ENCODE measurements around the gene ANTXR2.

The ANTXR2 gene

GRCh38 chr4:79979785-79980437, 93.1 kb downstream of the ANTXR2 start:
- DNase-seq: no peak

DNA sequence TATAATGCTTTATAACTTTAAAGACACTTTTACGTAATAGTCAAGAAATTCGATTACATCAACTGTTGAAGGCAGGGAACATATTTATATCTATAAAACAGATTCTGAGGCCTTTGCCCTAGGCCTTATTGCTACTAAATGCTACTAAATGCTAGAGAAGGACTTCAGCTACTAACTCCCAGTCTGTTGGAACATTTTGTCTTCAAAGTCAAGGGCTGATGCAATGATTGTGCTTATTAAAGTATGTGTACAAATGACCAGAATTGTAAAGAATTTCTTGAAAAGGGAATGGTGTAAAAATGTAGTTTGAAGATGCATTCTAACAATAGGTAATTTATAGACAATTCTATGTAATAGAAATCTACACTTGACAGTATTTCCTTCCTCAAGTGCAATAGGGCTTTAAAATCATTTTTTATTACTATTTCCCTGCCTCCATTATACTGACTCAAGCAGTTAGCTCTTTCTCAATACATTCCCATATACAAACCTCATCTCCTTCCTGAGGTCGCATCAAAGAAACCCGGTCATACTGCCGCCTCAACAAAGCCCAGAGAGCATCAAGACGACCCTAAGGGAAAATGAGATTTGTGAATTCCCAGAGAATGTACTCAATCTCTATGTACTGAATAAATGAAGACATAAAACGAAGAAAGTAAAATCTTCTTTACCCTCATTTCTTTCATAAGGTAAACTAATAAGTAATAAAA, 95.7 kb downstream of the ANTXR2 start:
- no peak for DNase-seq

GRCh38 chr4:79964400-79965211, 108.4 kb downstream of the ANTXR2 start:
- no peak for DNase-seq

- DNase-seq: no peak
Measured at GRCh38 chr4:79964020-79964399, 109.0 kb downstream of the ANTXR2 start.

DNA sequence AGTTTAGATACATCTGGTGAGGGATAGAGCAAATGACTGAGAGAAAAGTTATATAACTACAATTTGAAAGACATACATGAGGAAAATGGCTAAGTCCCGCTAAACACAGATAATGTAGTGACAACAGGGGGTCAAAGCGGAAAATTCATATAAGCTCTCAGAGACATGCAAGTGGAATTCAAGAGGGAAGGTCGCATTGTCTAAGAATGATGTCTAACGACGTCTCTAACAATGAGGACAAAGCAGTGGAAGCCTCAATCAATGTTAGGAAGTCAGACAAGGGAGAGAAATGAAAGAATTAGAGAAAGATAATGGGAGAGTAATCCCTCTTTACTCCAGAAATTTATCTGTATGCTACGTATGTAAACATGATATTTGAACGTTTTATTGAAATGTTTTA, 113.4 kb downstream of the ANTXR2 start:
- no peak for DNase-seq

DNA sequence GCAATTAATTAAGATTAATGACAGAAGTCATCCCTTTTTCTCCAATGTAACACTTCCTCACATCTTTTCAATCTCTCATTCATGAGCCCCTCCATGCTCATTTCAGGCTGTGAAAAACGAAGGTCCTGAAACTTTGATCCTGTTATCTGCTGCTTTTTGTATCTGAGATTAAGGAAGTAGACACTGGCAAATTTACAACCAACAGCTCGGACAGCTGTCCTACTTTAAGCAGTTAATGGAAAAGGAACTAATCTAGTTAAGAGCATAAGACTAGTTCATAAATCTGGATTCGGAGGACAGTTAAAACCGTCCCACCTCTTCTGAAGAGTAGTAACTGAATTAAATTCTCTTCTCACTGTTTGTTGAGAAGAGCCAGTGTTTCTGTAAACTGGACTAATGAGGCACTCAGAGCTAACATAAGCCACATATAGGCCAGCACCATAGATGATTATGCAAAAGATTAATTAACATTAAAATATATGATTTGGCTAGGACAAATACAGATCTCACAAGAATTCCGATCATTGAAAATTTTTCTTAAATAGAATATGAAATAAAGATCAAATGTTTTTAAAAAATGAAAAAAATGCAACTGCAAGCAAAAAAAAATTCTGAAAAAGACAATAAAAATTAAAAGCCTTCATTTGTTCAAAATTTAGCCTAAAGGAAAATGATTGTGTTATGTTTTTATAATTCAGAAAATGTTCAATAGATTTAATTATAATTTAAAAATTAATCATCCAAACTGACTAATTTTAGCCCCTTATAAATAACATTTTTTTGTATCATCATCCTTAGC, 114.4 kb downstream of the ANTXR2 start:
- no peak for DNase-seq

DNA sequence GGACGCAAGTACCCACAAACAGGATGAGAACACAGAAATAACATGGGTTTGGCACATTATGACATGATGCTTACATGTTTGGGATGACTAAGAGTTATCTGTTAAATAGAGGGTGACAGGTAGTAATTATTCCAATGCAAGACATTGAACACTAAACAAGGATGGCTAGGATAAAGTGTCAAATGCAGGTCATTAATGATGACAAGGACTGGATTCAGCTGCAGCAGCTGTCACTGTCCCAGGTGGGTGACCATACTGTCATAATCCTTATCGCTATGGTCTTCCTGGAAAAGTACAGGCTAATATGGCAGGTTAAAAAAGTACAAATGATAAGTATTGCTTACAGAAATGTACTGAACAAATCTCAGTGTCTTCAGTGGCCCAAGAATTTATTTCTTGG, 123.9 kb downstream of the ANTXR2 start:
- no peak for DNase-seq

- DNase-seq: no peak
Measured at GRCh38 chr4:79948739-79949138, 124.3 kb downstream of the ANTXR2 start.

DNA sequence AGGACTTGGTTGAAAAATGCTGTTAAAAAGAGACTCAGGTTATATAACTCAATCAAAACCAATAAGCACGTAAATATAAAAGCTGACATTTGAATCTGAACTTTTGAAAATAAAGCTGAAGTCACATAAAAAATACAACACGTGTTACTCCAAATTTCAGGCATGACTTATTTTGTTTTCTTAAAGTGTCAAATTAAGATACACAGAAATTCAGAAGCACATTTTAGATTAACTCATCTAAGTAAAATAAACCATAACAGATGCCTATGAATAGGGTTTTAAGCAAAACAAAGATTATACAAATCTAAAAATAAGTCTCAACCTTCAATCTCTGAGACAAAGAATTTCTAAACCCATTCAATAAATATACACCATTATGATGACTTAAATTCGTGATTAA, 124.8 kb downstream of the ANTXR2 start:
- DNase-seq: no peak

DNA sequence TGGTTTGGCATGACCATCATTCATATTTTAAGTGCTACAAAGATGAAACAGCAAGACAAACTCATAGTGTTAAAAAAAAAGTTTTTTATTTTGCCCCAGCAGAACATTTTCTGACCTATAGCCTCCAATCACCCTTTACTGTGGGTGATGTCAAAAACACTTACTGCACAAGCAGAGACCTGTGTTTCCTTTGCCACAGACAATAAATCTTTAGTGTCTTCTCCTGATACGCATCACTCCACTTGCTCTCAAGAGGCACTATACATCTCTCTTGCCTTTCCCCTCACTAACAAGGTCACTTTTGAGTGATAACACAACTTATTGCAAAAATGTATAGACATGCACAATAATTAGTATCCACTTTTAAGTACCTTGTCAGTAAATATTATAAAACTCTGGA, 125.6 kb downstream of the ANTXR2 start:
- DNase-seq: no peak

DNA sequence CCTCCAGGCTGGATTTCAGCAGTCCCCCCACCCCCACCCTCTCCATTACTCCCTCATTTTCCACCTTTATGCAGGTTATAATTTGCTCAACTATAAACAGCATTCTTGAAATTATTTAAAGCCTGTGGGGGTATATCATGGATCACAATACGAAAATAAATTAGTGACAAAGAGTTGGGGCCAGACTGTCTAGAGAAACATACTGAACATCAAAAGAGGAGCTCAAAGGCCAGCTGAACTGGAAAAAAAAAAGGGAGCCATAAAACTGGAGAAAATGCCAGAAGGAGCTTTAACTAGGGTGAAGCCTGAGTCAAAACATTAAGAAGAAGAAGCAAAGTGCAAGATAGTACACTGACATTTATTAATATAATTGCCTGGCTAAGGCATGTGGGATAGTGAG, 137.8 kb downstream of the ANTXR2 start:
- DNase-seq: no peak

DNA sequence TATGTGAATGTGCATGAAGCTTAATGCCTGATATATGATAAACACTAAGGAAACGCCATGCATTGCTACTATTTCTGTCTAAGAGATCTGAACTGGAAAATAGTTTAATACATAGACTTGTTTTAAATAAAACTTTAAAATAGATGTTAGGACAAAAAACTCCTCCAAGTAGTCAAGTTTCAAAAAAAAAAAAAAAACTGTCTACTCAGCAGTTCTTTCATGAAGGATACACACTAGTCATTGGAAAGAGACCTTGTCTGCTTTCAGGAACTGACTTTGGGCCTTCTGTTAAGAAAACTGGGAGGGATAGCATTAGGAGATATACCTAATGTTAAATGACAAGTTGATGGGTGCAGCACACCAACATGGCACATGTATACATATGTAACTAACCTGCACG, 138.4 kb downstream of the ANTXR2 start:
- DNase-seq: no peak

- DNase-seq: no peak
Measured at GRCh38 chr4:79927931-79928330, 145.1 kb downstream of the ANTXR2 start.

- DNase-seq: no peak
Measured at GRCh38 chr4:79923281-79923680, 149.7 kb downstream of the ANTXR2 start.

DNA sequence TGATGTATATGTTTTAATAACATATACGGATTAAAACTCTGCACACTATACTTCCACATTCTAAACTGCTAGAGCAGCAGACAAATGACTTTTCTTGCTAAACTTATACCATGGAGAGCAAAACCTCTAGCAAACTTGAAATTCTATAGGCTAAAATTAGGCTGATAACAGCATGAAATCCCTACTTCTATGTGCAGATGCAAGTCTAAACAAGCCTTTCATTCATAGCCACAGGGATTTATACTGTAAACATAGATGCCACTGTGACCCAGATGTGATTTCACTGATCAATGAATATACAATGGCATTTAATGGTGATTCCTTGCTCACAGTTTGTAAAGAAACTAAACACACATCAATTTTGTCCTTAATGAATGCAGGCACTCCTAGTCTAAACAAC, 151.0 kb downstream of the ANTXR2 start:
- no peak for DNase-seq

DNA sequence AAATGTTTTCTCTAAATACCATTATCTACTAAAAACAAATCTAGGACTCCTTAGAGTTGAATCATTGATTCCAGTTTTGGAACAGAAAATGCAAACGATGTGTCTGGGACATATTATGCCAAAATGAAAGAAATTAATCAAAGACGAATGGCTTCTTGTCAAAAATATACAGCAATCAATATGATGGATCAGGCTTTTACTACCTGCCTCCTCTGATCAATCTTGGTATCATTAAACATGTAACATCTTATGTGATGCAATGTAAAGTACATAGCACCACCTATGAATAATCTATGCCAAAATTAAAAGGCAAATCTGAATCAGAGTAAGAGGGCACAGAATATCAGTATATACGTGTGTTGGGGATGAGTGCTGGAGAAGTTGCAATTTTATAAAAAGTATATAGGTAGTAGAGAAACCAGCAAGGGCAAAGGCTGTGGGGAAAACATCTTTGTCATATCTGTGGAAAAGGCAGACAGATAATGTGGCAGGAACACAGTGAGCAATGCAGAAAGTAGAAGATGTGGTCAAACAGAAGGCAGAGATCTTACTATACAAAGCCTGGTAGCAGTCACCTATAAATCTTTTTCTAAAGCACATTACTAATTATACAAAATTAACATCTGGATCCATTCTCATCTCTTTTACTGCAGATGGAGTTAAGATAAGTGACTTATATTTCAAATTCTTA, 152.7 kb downstream of the ANTXR2 start:
- no peak for DNase-seq

DNA sequence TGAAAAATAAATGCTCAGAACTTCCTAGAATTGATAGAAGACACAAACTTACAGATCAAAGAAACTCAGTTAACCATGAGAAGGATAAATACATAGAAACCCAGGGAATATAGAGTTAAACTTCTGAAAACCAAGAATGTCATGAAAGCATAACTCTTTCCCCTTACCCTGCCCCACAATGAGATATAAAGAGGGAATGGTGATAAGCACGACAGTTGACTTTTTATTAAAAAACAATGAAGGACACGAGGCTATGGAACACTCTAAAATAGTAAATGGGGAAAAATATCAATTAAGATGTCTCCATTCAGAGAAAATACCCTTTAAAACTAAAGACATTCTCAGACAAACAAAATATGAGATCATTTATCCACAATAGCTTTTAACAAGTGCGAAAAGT, 154.7 kb downstream of the ANTXR2 start:
- no peak for DNase-seq

DNA sequence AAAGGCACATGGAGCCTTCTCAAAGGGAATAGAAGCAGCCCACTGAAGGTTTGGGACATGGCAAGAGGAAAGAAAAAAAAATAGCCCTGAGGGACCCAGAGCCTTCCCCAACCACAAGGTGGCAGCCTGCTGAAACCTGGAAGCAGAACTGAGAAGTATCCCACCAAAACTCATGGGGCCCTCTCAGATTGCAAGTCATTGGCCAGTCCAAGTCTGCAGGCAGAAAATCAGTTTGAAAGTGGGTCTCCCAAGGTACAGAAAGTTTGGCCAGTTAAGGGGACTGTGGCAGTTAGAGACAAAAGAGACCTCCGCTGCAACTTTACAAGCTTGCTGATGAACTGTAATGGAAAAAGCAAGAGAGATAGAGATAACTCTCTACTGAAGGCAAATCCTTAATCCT, 155.8 kb downstream of the ANTXR2 start:
- DNase-seq: peak; percentile 57

- no peak for DNase-seq
Measured at GRCh38 chr4:79915246-79915645, 157.8 kb downstream of the ANTXR2 start.

- peak; percentile 51 for DNase-seq
Measured at GRCh38 chr4:79913581-79913980, 159.4 kb downstream of the ANTXR2 start.

DNA sequence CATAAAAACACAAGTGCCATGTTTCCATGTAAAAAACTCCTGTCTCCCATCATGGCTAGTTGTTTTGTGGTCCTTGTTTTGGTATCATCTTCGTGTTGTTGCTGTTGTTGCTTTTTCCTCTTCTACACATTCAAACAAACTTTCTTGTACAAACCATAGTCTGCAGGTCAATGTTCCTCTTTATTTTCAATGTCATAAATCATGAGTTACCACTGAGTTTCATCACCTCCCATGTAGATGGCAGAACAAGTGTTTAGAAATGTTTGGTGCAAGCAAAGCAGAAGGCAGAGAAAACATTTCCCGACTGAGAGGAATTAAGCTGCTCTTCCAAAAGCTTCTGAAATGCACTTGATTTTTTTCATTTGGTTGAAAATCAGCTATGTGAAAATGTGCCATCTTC, 166.0 kb downstream of the ANTXR2 start:
- no peak for DNase-seq

DNA sequence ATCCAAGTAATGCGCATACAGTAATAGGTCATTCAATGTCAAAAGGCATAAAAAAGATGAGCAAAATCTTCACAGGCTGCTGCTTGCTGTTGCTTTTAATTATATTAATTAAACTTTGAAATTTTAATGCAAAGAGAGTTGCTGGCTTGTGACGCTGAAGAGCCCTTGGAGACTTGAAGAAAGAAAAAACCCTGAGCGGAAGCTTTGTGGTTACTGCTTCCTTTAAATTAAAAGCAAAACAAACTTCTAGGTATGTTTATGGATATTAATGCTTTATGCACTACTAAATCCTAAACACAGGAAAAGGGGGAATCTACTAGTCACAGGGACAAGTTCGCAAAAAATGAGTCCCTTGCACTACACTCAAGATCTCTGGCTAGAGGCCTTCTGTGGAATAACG, 166.7 kb downstream of the ANTXR2 start:
- no peak for DNase-seq

DNA sequence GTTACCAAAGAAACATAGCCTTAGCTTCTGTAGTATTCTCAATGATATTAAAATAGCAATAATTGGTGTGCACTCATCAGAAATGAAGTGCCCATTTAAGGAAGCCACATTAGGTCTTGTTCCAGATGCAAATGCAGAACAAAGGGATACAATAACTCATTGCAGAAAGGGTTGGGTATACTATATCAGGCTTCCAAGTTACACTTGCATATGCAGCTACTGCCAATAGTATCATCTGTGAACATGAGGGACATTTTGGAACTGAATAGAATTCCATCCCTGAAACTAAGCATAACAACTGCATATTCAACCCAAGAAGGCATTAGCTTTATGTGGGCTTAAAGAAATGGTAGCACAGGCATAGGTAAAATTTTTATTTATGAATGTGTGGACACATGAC, 167.8 kb downstream of the ANTXR2 start:
- DNase-seq: no peak

Measured in fibroblast of skin of right biceps (primary cell).